GM19193 (cell line): ENCODE data around the gene CACNA1A.

ENCODE experiments used
- POLR2A ChIP-seq: IDR thresholded peaks from 4 replicates; pipeline ENCODE4 v1.6.1; 2011; ENCODE audit not compliant: insufficient read depth, insufficient read length; ENCODE audit errors: extremely low read depth

Gene CACNA1A

GRCh38 chr19:13411899-13412298, 94.4 kb downstream of the CACNA1A start:
- no peak for TF ChIP-seq POLR2A

GRCh38 chr19:13410946-13411345, 95.3 kb downstream of the CACNA1A start:
- TF ChIP-seq POLR2A, result no peak

DNA sequence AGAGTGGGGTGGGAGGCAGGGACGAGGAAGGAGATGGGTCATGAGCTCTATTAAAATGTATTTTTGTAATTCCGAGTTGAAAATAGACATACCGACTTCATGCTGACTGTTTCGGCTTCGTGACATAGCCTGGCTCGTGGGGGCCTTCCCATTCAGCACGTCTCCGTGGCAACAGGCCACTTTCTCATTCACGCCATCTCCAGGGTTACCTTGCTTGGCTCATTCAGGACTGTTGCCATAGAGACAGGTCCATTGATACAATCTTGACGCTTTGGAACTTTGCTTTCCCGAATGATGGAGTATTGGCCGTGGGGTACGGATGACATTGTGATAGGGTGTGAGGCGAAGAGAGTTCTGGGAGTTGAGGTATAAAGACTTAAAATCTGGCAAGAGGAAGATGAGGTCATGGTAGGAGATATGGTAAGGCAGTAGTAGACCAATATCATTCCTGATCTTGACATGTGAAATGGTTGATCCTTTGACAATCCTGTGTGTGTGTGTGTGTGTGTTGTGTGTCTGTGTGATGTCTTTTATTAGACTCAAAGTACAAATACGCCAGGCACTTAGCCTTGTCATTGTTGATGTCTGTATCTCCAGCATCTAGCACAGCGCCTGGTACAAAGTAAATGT, 97.3 kb downstream of the CACNA1A start:
- TF ChIP-seq POLR2A, result no peak

- no peak for TF ChIP-seq POLR2A
Measured at GRCh38 chr19:13404236-13404635, 102.0 kb downstream of the CACNA1A start.

DNA sequence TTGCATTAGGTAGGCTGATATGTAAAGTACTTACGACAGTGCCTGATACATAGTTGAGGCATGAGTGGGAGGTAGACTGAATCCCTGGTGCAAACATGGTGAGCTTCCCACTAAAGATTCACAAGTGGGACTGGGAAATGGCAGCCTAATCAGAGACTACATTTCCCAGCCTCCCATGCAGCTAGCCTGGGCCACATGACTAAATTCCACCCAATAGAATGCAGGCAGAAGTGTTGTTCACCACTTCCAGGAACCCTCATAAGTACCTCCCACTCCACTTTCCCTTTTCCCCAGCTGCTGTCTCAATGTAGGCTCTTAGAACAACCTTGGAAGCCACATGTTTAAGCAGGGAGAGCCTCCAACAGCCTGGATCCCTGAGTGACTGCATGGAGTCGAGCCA, 104.9 kb downstream of the CACNA1A start:
- no peak for TF ChIP-seq POLR2A

DNA sequence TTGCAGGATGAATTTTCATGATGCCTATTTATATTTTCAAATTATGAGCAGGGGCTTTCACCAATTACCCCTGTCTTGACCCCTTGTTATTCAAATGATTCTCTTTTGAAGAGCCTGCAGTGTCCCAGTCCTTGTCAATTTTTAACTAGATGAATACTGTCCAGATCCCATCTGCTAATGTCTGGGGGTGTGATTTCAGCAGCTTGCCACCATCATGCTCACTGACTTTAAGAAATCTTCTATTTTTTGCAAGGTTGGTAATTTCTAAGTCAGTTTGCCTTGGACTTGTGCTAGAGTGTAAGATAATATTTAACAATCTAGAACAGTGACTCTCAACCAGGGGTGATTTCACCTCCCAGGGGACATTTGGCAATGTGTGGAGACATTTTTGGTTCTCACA, 106.0 kb downstream of the CACNA1A start:
- TF ChIP-seq POLR2A, result no peak

DNA sequence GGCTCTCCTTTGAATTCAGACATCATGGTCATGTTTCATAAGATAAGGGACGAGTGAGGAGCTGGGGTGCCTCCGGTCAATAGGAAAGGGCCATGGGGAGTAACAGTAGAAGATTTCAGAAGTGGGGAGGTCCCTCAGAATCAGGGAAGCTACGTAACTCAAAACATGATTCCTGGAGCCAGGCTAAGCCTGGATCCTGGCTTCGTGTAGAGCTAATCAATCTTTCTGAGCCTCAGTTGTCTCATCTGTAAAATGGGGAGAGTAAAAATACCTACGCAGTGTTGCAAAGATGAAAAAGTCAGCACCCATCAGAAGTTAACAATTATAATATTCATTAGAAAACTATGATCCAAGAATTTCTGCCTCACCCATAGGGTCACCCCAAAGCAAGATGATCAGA, 106.5 kb downstream of the CACNA1A start:
- no peak for TF ChIP-seq POLR2A

DNA sequence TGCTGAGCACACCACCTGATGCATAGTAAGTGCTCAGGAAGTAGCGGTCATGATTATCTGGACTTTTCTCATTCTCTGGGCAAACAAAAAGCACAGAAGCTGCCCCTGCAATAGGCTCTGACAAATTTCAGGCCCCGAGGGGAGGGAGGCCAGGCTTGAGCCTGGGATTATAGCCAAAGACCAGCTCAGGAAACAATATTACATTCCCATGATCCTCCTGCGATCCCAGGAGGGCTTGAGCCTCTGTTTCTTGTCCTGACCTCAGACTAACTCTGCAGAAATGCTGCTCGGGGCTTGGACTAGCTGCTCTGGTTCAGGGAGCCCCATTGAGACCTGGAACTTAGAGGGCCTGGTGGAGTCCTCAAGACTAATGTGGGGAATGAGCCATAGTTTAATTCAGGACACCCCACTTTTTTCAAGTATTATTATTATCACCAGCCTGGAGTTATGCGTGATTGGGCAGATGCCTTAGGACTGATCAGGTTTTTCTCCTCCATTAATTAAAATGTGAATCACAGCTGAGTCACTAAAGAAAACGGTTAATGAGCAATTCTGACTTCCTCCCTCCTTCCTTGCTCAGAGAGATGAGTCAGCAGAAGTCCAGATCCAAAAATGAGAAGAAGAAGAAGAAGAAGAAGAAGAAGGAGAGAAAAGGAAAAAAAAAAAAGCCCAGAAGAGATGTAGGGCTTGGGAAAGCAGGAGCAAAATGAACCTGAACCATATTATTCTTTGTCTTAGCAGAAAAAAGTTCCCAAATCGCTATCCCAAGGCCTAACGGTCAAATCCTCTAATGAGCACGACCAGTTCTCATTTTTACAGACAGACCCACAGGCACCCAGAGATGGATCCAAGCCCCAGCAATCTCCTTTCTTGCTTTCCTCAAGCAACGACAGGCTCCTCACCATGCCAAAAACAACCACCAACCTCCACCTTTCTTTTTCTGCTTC, 107.2 kb downstream of the CACNA1A start:
- no peak for TF ChIP-seq POLR2A

DNA sequence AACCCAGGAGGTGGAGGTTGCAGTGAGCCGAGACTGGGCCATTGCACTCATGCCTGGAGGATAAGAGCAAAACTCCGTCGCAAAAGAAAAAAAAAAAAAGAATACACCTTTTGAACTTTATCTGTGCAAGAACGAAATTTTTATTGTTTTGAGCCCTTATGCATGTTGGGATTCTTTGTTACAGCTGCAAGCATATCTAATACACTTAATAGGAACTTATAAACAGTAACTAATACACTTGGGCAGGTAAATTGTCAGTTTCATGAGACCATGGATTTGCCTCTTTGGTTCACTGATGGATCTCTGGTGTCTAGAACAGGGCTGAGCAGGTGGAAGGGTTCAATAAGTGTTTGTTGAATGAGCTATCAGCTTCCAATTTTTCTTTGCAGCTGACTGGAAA, 108.1 kb downstream of the CACNA1A start:
- no peak for TF ChIP-seq POLR2A

DNA sequence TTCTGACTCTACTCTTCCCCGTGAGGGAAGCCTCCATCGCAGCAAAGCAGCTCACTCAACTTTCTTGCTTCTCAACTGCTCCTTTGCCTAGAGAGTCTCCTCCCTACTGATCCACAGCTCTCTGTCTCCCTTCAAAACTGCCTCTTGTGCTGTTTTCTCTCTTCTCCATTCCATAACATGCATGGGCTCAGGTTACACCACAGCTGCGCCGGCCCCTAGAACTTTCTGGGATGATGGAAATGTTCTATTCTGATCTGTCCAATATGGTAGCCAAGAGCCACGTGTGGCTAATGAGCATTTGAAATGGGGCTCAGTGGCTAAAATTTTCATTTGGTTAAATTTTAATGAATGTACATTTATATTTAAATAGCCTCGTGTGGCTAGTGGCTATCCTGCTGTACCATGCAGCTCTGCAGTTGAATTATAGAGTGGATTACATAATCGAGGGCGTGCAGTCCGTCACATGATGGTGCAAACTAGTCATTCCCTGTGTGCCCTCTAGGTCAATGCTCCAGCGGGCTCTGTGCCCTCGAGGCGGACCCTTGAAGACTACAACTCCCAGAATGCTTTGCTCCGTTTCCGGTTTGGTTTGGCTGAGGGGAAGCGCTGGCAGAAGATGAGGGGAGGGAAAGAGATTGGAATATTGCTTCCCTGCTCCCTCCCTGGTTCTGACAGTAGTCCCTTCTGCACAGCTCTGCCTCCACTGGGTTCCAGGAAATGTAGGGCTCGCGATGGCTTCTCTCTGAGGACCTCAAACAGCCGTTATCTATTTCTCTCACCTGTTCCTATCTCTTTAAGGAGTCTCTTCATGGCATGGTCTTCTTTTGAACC, 109.8 kb downstream of the CACNA1A start:
- no peak for TF ChIP-seq POLR2A

DNA sequence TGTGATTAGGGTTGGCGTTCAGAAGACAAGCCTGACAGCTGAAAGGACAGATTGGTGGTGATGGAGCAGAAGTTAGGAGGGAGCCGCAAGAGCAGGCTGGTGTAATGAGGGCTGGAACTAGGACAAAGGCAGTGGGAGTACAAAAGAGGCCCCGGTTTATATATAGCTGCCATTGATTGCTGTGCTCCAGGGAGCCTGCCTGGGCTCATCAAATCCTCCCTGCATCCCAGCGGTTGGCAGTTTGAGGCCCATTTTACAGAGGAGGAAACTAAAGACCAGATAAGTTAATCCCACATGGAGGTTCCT, 123.7 kb downstream of the CACNA1A start:
- no peak for TF ChIP-seq POLR2A

DNA sequence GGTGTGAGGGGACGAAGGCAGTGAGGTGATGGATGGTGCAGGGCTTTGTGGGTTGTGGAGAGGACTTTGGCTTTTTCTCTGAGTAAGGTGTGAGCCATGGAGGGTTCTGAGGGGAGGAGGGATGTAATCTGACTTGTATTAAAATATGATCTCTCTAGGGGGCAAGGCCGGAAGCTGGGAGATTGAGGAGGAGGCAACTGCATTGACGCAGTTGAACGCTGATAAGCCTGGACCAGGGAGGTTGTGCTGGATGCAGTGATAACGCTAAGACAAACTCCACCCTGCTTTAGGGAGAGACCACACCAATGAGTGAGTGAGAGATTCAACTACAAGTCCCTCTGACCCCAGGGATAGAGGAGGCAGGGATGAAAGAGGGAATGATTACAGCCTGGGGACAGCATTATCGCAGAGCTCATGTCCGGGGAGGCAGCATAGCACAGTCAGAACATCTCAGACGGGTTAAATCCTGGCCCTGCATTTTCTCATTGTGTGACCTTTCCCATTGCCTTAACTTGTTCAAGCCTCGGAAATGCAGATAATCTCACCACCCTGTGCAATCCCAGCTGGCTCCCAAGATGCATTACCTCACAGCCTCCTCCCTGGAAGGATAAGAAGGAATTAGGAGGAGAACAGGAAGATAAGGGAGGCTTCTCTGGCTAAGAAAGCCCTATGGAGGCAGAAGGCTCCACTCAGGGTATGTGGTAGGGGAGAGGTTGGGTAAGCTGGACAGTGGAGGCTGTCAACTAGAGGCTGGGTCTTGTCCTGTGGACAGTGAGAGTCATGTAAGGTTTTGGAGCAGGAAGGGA, 124.2 kb downstream of the CACNA1A start:
- no peak for TF ChIP-seq POLR2A

- TF ChIP-seq POLR2A, result no peak
Measured at GRCh38 chr19:13376537-13376936, 129.7 kb downstream of the CACNA1A start.

GRCh38 chr19:13373599-13373998, 132.7 kb downstream of the CACNA1A start:
- no peak for TF ChIP-seq POLR2A

- TF ChIP-seq POLR2A, result no peak
Measured at GRCh38 chr19:13370948-13371347, 135.3 kb downstream of the CACNA1A start.
